Keratinocyte (primary cell): ENCODE measurements around the gene SEC24B.

Experiments
- EZH2 ChIP-seq: IDR thresholded peaks from one replicate; pipeline ENCODE4 v1.6.1; 2012; ENCODE audit warnings: inconsistent platforms, mild to moderate bottlenecking, low read length, moderate library complexity
- TF ChIP-seq, protein P1 (sequence below), 3 experiments: IDR thresholded peaks in 1 of 3; conservative IDR thresholded peaks in 1 of 3; optimal IDR thresholded peaks in 1 of 3; 2 replicates in 2 of 3; 3 replicates in 1 of 3; pipeline versions ENCODE3 to v1.5.1; 2011; ENCODE audit warnings: low read length in 3 of 3, mild to moderate bottlenecking in 3 of 3, moderate library complexity in 2 of 3, control low read depth in 1 of 3, inconsistent platforms in 1 of 3; ENCODE audit not compliant: insufficient read depth in 2 of 3; ENCODE audit errors: extremely low read depth in 1 of 3

DNA sequence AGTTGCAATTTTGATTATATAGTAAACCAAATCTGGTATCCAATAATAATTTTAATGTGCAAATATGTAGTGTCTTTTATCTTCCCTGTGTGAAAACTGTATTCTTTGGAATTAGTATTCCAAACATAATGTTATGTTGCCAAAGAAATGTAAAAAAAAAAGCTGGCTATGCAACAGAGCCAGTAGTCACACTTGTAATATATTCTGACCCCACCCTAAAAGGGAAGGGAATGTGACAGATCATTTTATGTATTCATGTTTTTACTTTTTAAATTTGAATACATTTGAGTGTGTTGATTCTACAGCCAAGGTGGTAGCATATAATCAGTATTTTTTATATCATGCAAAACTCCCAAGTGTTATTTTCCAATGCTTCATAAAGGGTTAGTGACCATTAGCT, 98.6 kb downstream of the SEC24B start:
- TF ChIP-seq, protein P1, sequence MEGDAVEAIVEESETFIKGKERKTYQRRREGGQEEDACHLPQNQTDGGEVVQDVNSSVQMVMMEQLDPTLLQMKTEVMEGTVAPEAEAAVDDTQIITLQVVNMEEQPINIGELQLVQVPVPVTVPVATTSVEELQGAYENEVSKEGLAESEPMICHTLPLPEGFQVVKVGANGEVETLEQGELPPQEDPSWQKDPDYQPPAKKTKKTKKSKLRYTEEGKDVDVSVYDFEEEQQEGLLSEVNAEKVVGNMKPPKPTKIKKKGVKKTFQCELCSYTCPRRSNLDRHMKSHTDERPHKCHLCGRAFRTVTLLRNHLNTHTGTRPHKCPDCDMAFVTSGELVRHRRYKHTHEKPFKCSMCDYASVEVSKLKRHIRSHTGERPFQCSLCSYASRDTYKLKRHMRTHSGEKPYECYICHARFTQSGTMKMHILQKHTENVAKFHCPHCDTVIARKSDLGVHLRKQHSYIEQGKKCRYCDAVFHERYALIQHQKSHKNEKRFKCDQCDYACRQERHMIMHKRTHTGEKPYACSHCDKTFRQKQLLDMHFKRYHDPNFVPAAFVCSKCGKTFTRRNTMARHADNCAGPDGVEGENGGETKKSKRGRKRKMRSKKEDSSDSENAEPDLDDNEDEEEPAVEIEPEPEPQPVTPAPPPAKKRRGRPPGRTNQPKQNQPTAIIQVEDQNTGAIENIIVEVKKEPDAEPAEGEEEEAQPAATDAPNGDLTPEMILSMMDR (optimal IDR thresholded peaks at IDR 0.05 in 1 of 3, IDR thresholded peaks at IDR 0.05 in 1 of 3, conservative IDR thresholded peaks at IDR 0.05 in 1 of 3; ENCODE audit: extremely low read depth in 1 of 3, insufficient read depth in 2 of 3, low read length in 3 of 3): no peak
- TF ChIP-seq EZH2: no peak
